Activated naive CD8-positive, alpha-beta T cell treated with anti-CD3 and anti-CD28 coated beads, Interleukin-2, amount 10 ng/mL, durations not matched to agents 7 days and 5 days (primary cell): ENCODE measurements around the gene F11R. TPM values are rescaled to one million over a fixed set of nuclear protein-coding genes. Genes with fewer than 3 reads are reported as not detected.
"Not testable (repeated sequence)": the region's sequence is repeated elsewhere in the genome, so short reads cannot be mapped to it uniquely, and the experiment has no call there.

Source experiments
- ATAC-seq: fragments of 150-1000 bp; cut with Tn5 transposase; one replicate; pipeline ENCODE4 v1.10.0; 2021; ENCODE audit warnings: low read depth, moderate library complexity
- POLR2A ChIA-PET: fragments of 350-600 bp; sonication (Branson Sonifier 250); formaldehyde crosslinking; loops from one replicate; lab custom pipeline; 2021; ENCODE audit warnings: antibody characterized with exemption; lab: Charles Lee
- DNase-seq: peaks from one replicate; pipeline ENCODE4 v3.0.0; 2021
- H3K27ac Mint-ChIP-seq: one replicate; pipeline ENCODE4 v1.8.0; 2022; ENCODE audit warnings: mild to moderate bottlenecking, mixed read lengths
- H3K27me3 Mint-ChIP-seq: one replicate; pipeline ENCODE4 v1.8.0; 2022; ENCODE audit warnings: mild to moderate bottlenecking, moderate library complexity, mixed read lengths
- H3K36me3 Mint-ChIP-seq: one replicate; pipeline ENCODE4 v1.8.0; 2021; ENCODE audit warnings: mild to moderate bottlenecking, mixed read lengths
- H3K4me1 Mint-ChIP-seq: one replicate; pipeline ENCODE4 v1.8.0; 2021; ENCODE audit warnings: mixed read lengths
- H3K4me3 Mint-ChIP-seq: one replicate; pipeline ENCODE4 v1.8.0; 2022; ENCODE audit warnings: mild to moderate bottlenecking, moderate library complexity, mixed read lengths
- H3K9me3 Mint-ChIP-seq: one replicate; pipeline ENCODE4 v1.8.0; 2021; ENCODE audit warnings: mixed read lengths
- total RNA-seq, 2 experiments: library from RNA; stranded (reverse); gene quantifications; one replicate each; pipeline ENCODE4 v1.2.3, GENCODE V29; 2021

Gene F11R
- total RNA-seq, 2 experiments from 2014 or later, result 28.5 to 35.9 TPM

DNA sequence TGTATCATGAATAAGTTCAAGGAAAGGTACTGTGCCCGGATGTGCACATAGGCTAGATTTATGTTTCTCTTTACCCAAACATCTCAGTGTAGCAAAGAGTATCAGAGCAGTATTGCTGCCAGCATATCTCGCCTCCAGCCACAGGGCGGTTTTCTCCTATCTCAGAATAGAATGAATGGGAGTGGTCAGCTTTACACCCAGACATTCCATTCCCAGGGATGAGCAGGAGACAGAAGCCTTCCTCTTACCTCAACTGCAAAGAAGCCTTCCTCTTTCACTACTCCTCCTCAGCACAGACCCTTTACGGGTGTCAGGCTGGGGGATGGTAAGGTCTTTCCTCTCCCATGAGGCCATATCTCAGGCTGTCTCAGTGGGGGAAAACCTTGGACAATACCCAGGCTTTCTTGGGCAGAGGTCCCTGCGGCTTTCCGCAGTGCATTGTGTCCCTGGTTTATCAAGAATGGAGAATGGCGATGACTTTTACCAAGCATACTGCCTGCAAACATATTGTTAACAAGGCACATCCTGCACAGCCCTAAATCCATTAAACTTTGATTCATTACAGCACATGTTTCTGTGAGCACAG is 73.7 kb downstream of the F11R start:
- H3K27me3 Mint-ChIP-seq, H3K9me3 Mint-ChIP-seq, POLR2A ChIA-PET, ATAC-seq, H3K4me1 Mint-ChIP-seq, H3K36me3 Mint-ChIP-seq, H3K27ac Mint-ChIP-seq, H3K4me3 Mint-ChIP-seq, DNase-seq: not testable (repeated sequence)

DNA sequence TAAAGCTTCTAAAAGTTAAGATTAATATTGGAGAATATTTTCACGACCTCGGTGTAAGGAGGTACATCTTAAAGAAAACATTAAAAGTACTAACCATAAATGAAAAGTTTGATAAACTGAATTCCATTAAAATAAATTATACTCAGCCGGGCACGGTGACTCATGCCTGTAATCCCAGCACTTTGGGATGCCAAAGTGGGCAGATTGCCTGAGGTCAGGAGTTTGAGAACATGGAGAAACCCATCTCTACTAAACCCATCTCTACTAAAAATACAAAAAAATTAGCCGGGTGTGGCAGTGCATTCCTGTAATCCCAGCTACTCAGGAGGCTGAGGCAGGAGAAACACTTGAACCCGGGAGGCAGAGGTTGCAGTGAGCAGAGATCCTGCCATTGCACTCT is 75.1 kb downstream of the F11R start:
- H3K4me1 Mint-ChIP-seq, H3K9me3 Mint-ChIP-seq, ATAC-seq, DNase-seq, POLR2A ChIA-PET, H3K36me3 Mint-ChIP-seq, H3K27me3 Mint-ChIP-seq, H3K4me3 Mint-ChIP-seq, H3K27ac Mint-ChIP-seq: not testable (repeated sequence)

Other genes with a start within 250 kb of the F11R start
- 10 to 100 TPM; 70.9 to 73.6 TPM for gene LY9, start 225.0 kb downstream of the F11R start, total RNA-seq
- 1 to 10 TPM; 6.0 to 7.8 TPM for gene CD244, start 158.3 kb downstream of the F11R start, total RNA-seq
- not detected for gene ITLN1, start 136.0 kb downstream of the F11R start, total RNA-seq
- gene ITLN2, start 66.3 kb downstream of the F11R start, total RNA-seq, result not detected
- 10 to 100 TPM; 81.7 to 84.9 TPM for gene TSTD1, start 17.8 kb upstream of the F11R start, total RNA-seq
- gene USF1, start 24.8 kb upstream of the F11R start, total RNA-seq, result 10 to 100 TPM; 93.0 to 96.3 TPM
- gene ARHGAP30, start 48.7 kb upstream of the F11R start, total RNA-seq, result 100 to 1,000 TPM; 260 to 273 TPM
- not detected for gene NECTIN4, start 68.4 kb upstream of the F11R start, total RNA-seq
- 1 to 10 TPM; 1.2 TPM for gene KLHDC9, start 77.2 kb upstream of the F11R start, total RNA-seq
- gene PFDN2, start 96.9 kb upstream of the F11R start, total RNA-seq, result 10 to 100 TPM; 54.1 to 62.3 TPM
- gene NIT1, start 97.0 kb upstream of the F11R start, total RNA-seq, result 10 to 100 TPM; 44.7 to 49.3 TPM
- 10 to 100 TPM; 39.8 to 40.3 TPM for gene DEDD, start 111.5 kb upstream of the F11R start, total RNA-seq
- gene UFC1, start 132.8 kb upstream of the F11R start, total RNA-seq, result 10 to 100 TPM; 95.9 to 98.1 TPM
- gene USP21, start 138.3 kb upstream of the F11R start, total RNA-seq, result 10 to 100 TPM; 40.7 to 46.8 TPM
- 10 to 100 TPM; 47.0 to 53.0 TPM for gene PPOX, start 145.3 kb upstream of the F11R start, total RNA-seq
- gene B4GALT3, start 156.4 kb upstream of the F11R start, total RNA-seq, result 10 to 100 TPM; 54.5 to 54.8 TPM
- gene ADAMTS4, start 177.9 kb upstream of the F11R start, total RNA-seq, result 1 to 10 TPM; 2.5 to 3.5 TPM
- 10 to 100 TPM; 80.6 to 92.8 TPM for gene NDUFS2, start 181.2 kb upstream of the F11R start, total RNA-seq
- 10 to 100 TPM; 18.9 to 22.1 TPM for gene FCER1G, start 194.1 kb upstream of the F11R start, total RNA-seq
- not detected for gene APOA2, start 202.5 kb upstream of the F11R start, total RNA-seq
- 10 to 100 TPM; 13.7 to 17.4 TPM for gene TOMM40L, start 204.9 kb upstream of the F11R start, total RNA-seq
- not detected for gene NR1I3, start 217.1 kb upstream of the F11R start, total RNA-seq
- 1 to 10 TPM in 1 of 2 experiments, under 1 TPM in 1; 0.91 to 1.1 TPM for gene PCP4L1, start 237.6 kb upstream of the F11R start, total RNA-seq